Esophagus (tissue), 2 donors: Measurements from ENCODE around the gene ZSCAN5A. TPM values are rescaled to one million over a fixed set of nuclear protein-coding genes. Genes with fewer than 3 reads are reported as not detected.
"Not testable (repeated sequence)": the region's sequence is repeated elsewhere in the genome, so short reads cannot be mapped to it uniquely, and the experiment has no call there.

Experiments
- H3K27ac ChIP-seq, 2 donors: one replicate each; pipeline ENCODE4 v1.5.1; 2013; ENCODE audit warnings: low read depth in 2 of 2, mild to moderate bottlenecking in 2 of 2, inconsistent platforms in 1 of 2, low read length in 1 of 2, moderate library complexity in 1 of 2
- H3K27me3 ChIP-seq, 2 donors: one replicate each; pipeline ENCODE4 v1.6.1; 2013; ENCODE audit warnings: low read length in 2 of 2, control low read depth in 1 of 2, mild to moderate bottlenecking in 1 of 2; ENCODE audit not compliant: insufficient read depth in 2 of 2, control insufficient read depth in 1 of 2
- H3K36me3 ChIP-seq, 2 donors: one replicate each; pipeline ENCODE4 v1.6.1; 2013; ENCODE audit warnings: low read length in 1 of 2; ENCODE audit not compliant: control insufficient read depth in 2 of 2, insufficient read depth in 2 of 2
- H3K4me1 ChIP-seq, 2 donors: one replicate each; pipeline ENCODE4 v1.6.1; 2013; ENCODE audit warnings: low read length in 1 of 2; ENCODE audit not compliant: control insufficient read depth in 2 of 2, insufficient read depth in 2 of 2
- H3K4me3 ChIP-seq, 2 donors: one replicate each; pipeline ENCODE4 v1.5.1; 2013; ENCODE audit warnings: low read length in 2 of 2, mild to moderate bottlenecking in 2 of 2, low read depth in 1 of 2, moderate library complexity in 1 of 2
- H3K9me3 ChIP-seq, 2 donors: one replicate each; pipeline ENCODE4 v1.6.1; 2013; ENCODE audit warnings: mild to moderate bottlenecking in 2 of 2, low read depth in 1 of 2, low read length in 1 of 2, moderate library complexity in 1 of 2; ENCODE audit not compliant: control insufficient read depth in 2 of 2, insufficient read depth in 1 of 2
- WGBS, 2 donors: extraction: QIAGEN DNeasy Blood & Tissue Kit; methylation state at CpG; one replicate each; pipeline ENCODE4 v1.1.7; 2013; 5-methylcytosine and 5-hydroxymethylcytosine counted together
- polyA plus RNA-seq, 2 donors: library from polyadenylated mRNA; stranded (reverse); fragments of 200-250 nt; gene quantifications; one replicate each; pipeline ENCODE4 v1.2.3, GENCODE V29; 2013
- donor health status: healthy with polysubstance abuse.
- donor health status: Bipolar disorder and iron deficiency.

The ZSCAN5A gene
- polyA plus RNA-seq, 2 donors: 3.8 to 3.9 TPM

GRCh38 chr19:56339031-56339430 lies 24.4 kb upstream of the ZSCAN5A start:
- not testable (repeated sequence) for H3K4me1 ChIP-seq, H3K27ac ChIP-seq, H3K4me3 ChIP-seq, H3K27me3 ChIP-seq, H3K36me3 ChIP-seq, H3K9me3 ChIP-seq
- 90 to 97% methylated on average over 6 to 7 of the region's 10 CpGs for WGBS, 2 donors

- H3K36me3 ChIP-seq, H3K4me1 ChIP-seq, H3K4me3 ChIP-seq, H3K9me3 ChIP-seq, H3K27me3 ChIP-seq, H3K27ac ChIP-seq: not testable (repeated sequence)
- WGBS, 2 donors: 81 to 84% methylated on average over 8 of the region's 8 CpGs
These were observed 22.4 kb upstream of the ZSCAN5A start for GRCh38 chr19:56337077-56337476.

GRCh38 chr19:56335371-56335770 lies 20.7 kb upstream of the ZSCAN5A start:
- not testable (repeated sequence) for H3K27me3 ChIP-seq, H3K4me3 ChIP-seq, H3K4me1 ChIP-seq, H3K27ac ChIP-seq, H3K36me3 ChIP-seq, H3K9me3 ChIP-seq

- Histone ChIP-seq H3K36me3 (no peaks in the 10 kb centered on the region), H3K9me3 (peaks cover 0 to 2% of the 10 kb centered on the region in 2 donors), H3K4me3 (no peak overlapping the region), H3K27me3 (no peaks in the 10 kb centered on the region), H3K4me1 (no peaks in the 10 kb centered on the region), H3K27ac (no peak overlapping the region)
These were observed 18.9 kb upstream of the ZSCAN5A start for GRCh38 chr19:56333506-56333905.

GRCh38 chr19:56332695-56333094 lies 18.1 kb upstream of the ZSCAN5A start:
- H3K27ac ChIP-seq: no peak overlapping the region
- peaks cover 0 to 2% of the 10 kb centered on the region in 2 donors for H3K9me3 ChIP-seq
- H3K27me3 ChIP-seq: no peaks in the 10 kb centered on the region
- H3K4me3 ChIP-seq: no peak overlapping the region
- no peaks in the 10 kb centered on the region for H3K36me3 ChIP-seq
- no peaks in the 10 kb centered on the region for H3K4me1 ChIP-seq

GRCh38 chr19:56324436-56324835 lies 9.8 kb upstream of the ZSCAN5A start:
- 58 to 61% methylated on average over 1 of the region's 1 CpG for WGBS, 2 donors
- H3K9me3 ChIP-seq: no peaks in the 10 kb centered on the region
- no peak overlapping the region for H3K4me3 ChIP-seq
- H3K4me1 ChIP-seq: no peaks in the 10 kb centered on the region
- no peaks in the 10 kb centered on the region for H3K36me3 ChIP-seq
- no peak overlapping the region for H3K27ac ChIP-seq
- no peaks in the 10 kb centered on the region for H3K27me3 ChIP-seq

- no peaks in the 10 kb centered on the region for H3K9me3 ChIP-seq
- H3K36me3 ChIP-seq: no peaks in the 10 kb centered on the region
- 70 to 79% methylated on average over 7 of the region's 7 CpGs for WGBS, 2 donors
- H3K4me1 ChIP-seq: no peaks in the 10 kb centered on the region
- H3K27ac ChIP-seq: no peak overlapping the region
- no peaks in the 10 kb centered on the region for H3K27me3 ChIP-seq
- no peak overlapping the region for H3K4me3 ChIP-seq
These were observed 7.4 kb upstream of the ZSCAN5A start for GRCh38 chr19:56321989-56322440.

GRCh38 chr19:56321254-56321988 lies 6.8 kb upstream of the ZSCAN5A start:
- no peaks in the 10 kb centered on the region for H3K27me3 ChIP-seq
- H3K4me1 ChIP-seq: no peaks in the 10 kb centered on the region
- no peaks in the 10 kb centered on the region for H3K36me3 ChIP-seq
- WGBS, 2 donors: 82 to 88% methylated on average over 8 of the region's 8 CpGs
- H3K4me3 ChIP-seq: no peak overlapping the region
- H3K27ac ChIP-seq: no peak overlapping the region
- H3K9me3 ChIP-seq: no peaks in the 10 kb centered on the region

GRCh38 chr19:56319991-56320390 lies 5.4 kb upstream of the ZSCAN5A start:
- 75 to 82% methylated on average over 3 of the region's 3 CpGs for WGBS, 2 donors
- no peaks in the 10 kb centered on the region for H3K9me3 ChIP-seq
- H3K36me3 ChIP-seq: no peaks in the 10 kb centered on the region
- no peaks in the 10 kb centered on the region for H3K27me3 ChIP-seq
- no peak overlapping the region for H3K4me3 ChIP-seq
- no peaks in the 10 kb centered on the region for H3K4me1 ChIP-seq
- H3K27ac ChIP-seq: no peak overlapping the region

GRCh38 chr19:56317749-56318148 lies 3.1 kb upstream of the ZSCAN5A start:
- Histone ChIP-seq H3K9me3 (no peaks in the 10 kb centered on the region), H3K27me3 (no peaks in the 10 kb centered on the region), H3K4me1 (peaks cover 0 to 3% of the 10 kb centered on the region in 2 donors), H3K36me3 (no peaks in the 10 kb centered on the region), H3K4me3 (no peak overlapping the region), H3K27ac (no peak overlapping the region)
- 61 to 65% methylated on average over 2 of the region's 2 CpGs for WGBS, 2 donors
